Neural cell (in vitro differentiated cells): ENCODE measurements around the gene TMEM266.

Source experiments
- CTCF ChIP-seq: fragments of 450-650 bp; IDR thresholded peaks from 2 replicates; pipeline ENCODE4 v1.5.1; 2014; ENCODE audit warnings: antibody characterized with exemption, mild to moderate bottlenecking, moderate library complexity; ENCODE audit not compliant: poor library complexity, severe bottlenecking
- EP300 ChIP-seq: fragments of 450-650 bp; conservative IDR thresholded peaks from 2 replicates; pipeline ENCODE4 v1.6.1; 2014; ENCODE audit warnings: antibody characterized with exemption, mild to moderate bottlenecking, moderate library complexity; ENCODE audit not compliant: poor library complexity, severe bottlenecking
- EZH2 ChIP-seq: fragments of 200-600, 300-800 bp; shearing (Covaris generic), sonication (generic); IDR thresholded peaks from 2 replicates; pipeline ENCODE4 v1.6.1; 2014; ENCODE audit warnings: antibody characterized with exemption, low read length, borderline replicate concordance, mild to moderate bottlenecking; ENCODE audit not compliant: insufficient read depth, poor library complexity, severe bottlenecking
- MXI1 ChIP-seq: fragments of 450-650 bp; conservative IDR thresholded peaks from 2 replicates; pipeline ENCODE4 v1.6.1; 2014; ENCODE audit warnings: antibody characterized with exemption, mild to moderate bottlenecking; ENCODE audit not compliant: poor library complexity, severe bottlenecking
- POLR2AphosphoS5 ChIP-seq: IDR thresholded peaks from 2 replicates; pipeline ENCODE4 v1.6.1; 2012
- RAD21 ChIP-seq: fragments of 450-650 bp; conservative IDR thresholded peaks from 2 replicates; pipeline ENCODE4 v1.6.1; 2014; ENCODE audit warnings: antibody characterized with exemption, mild to moderate bottlenecking, moderate library complexity
- REST ChIP-seq: IDR thresholded peaks from 2 replicates; pipeline ENCODE4 v1.6.1; 2012; ENCODE audit warnings: borderline replicate concordance
- SMC3 ChIP-seq: fragments of 450-650 bp; conservative IDR thresholded peaks from 2 replicates; pipeline ENCODE4 v1.6.1; 2014; ENCODE audit warnings: antibody characterized with exemption, mild to moderate bottlenecking, moderate library complexity; ENCODE audit not compliant: poor library complexity
- TAF1 ChIP-seq: IDR thresholded peaks from 2 replicates; pipeline ENCODE4 v1.6.1; 2012; ENCODE audit warnings: low read depth

DNA sequence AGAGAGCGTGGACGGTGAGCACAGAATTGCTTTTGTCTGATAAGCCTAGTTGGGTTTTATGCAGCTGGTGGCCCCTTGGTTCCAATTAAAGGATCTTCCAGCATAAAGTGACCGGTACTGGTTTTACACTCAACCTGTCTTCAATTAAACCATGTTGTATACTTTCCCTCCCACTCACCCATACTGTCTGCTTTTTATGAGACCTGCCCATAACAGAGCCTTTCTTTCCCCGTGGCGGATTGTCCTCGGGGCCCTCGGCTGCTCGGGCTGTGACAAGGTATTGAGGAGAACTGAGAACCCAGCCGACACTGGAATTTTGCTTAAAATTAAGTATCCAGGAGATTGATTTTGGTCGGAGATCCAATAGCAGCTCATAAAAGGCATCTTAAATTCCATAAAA lies 98.4 kb downstream of the TMEM266 start:
- TF ChIP-seq CTCF = no peak
- no peak for TF ChIP-seq EZH2
- no peak for TF ChIP-seq POLR2AphosphoS5
- TF ChIP-seq SMC3 = no peak
- TF ChIP-seq MXI1 = no peak
- no peak for TF ChIP-seq EP300
- no peak for TF ChIP-seq TAF1
- no peak for TF ChIP-seq RAD21
- TF ChIP-seq REST = no peak
